ENCODE measurements around the gene CENPS. TPM values are rescaled to one million over a fixed set of nuclear protein-coding genes. Genes with fewer than 3 reads are reported as not detected.

Gene CENPS
- total RNA-seq, 1 experiment from 2014 or later = 19.0 TPM

GRCh38 chr1:10399444-10399941 lies 30.7 kb upstream of the CENPS start:
- TF ChIP-seq CTCF (IDR thresholded peaks at IDR 0.05; ENCODE audit: unreplicated experiment) = no peak
- ChIA-PET CTCF (interaction anchor here (0.6 to 2.8 kb wide), 7 partner anchors 11 to 448 kb away, joined by 3 to 25 read pairs (median 5); partner anchors contain the start of gene CENPS), POLR2A (interaction anchor here (0.6 to 3.2 kb wide), 17 partner anchors 11 to 613 kb away, joined by 3 to 85 read pairs (median 5); partner anchors contain the start of genes CENPS, KIF1B and PEX14)
- no peaks in the 10 kb centered on the region for H3K27me3 Mint-ChIP-seq (ENCODE audit: insufficient read depth, unreplicated experiment)
- H3K9me3 Mint-ChIP-seq (ENCODE audit: unreplicated experiment) = no peaks in the 10 kb centered on the region
- peaks cover 10% of the 10 kb centered on the region for H3K4me1 Mint-ChIP-seq (ENCODE audit: insufficient read depth, unreplicated experiment)
- H3K27ac Mint-ChIP-seq (ENCODE audit: low read depth, unreplicated experiment) = peak overlapping the region; percentile 44
- peaks cover 31% of the 10 kb centered on the region for H3K36me3 Mint-ChIP-seq (ENCODE audit: insufficient read depth, unreplicated experiment)
- no TSS peak for BruUV-seq (replicated peaks)
- intact Hi-C loops (cut with micrococcal nuclease) = no loop called here
- peak overlapping the region; percentile 93 for H3K4me3 Mint-ChIP-seq (ENCODE audit: unreplicated experiment)
- DNase-seq (ENCODE audit: unreplicated experiment) = peak; percentile 58

GRCh38 chr1:10400013-10400412 lies 30.2 kb upstream of the CENPS start:
- Mint-ChIP-seq H3K27ac (ENCODE audit: low read depth, unreplicated experiment) (peak overlapping the region; percentile 44), H3K36me3 (ENCODE audit: insufficient read depth, unreplicated experiment) (peaks cover 36% of the 10 kb centered on the region), H3K4me1 (ENCODE audit: insufficient read depth, unreplicated experiment) (peaks cover 10% of the 10 kb centered on the region), H3K9me3 (ENCODE audit: unreplicated experiment) (no peaks in the 10 kb centered on the region), H3K27me3 (ENCODE audit: insufficient read depth, unreplicated experiment) (no peaks in the 10 kb centered on the region), H3K4me3 (ENCODE audit: unreplicated experiment) (peak overlapping the region; percentile 93)
- ChIA-PET POLR2A (interaction anchor here (0.6 to 3.2 kb wide), 11 partner anchors 12 to 612 kb away, joined by 3 to 85 read pairs (median 5); partner anchors contain the start of genes CENPS and PEX14), CTCF (interaction anchor here (0.6 to 2.8 kb wide), 6 partner anchors 12 to 449 kb away, joined by 3 to 25 read pairs (median 6); partner anchors contain the start of gene CENPS)
- intact Hi-C loops (cut with micrococcal nuclease) = no loop called here
- no TSS peak for BruUV-seq (replicated peaks)
- TF ChIP-seq CTCF (IDR thresholded peaks at IDR 0.05; ENCODE audit: unreplicated experiment) = no peak
- no peak for DNase-seq (ENCODE audit: unreplicated experiment)

- no peak for DNase-seq (ENCODE audit: unreplicated experiment)
- H3K27ac Mint-ChIP-seq (ENCODE audit: low read depth, unreplicated experiment) = peak overlapping the region; percentile 44
- ChIA-PET POLR2A (interaction anchor here (0.6 to 3.2 kb wide), 5 partner anchors 13 to 458 kb away, joined by 3 to 85 read pairs (median 3); partner anchors contain the start of genes LZIC and NMNAT1), CTCF (interaction anchor here (0.7 to 2.8 kb wide), 4 partner anchors 21 to 679 kb away, joined by 3 to 25 read pairs (median 8); no protein-coding TSS in a partner anchor)
- intact Hi-C loops (cut with micrococcal nuclease) = no loop called here
- H3K4me3 Mint-ChIP-seq (ENCODE audit: unreplicated experiment) = no peak overlapping the region
- no TSS peak for BruUV-seq (replicated peaks)
- H3K4me1 Mint-ChIP-seq (ENCODE audit: insufficient read depth, unreplicated experiment) = peaks cover 10% of the 10 kb centered on the region
- no peaks in the 10 kb centered on the region for H3K27me3 Mint-ChIP-seq (ENCODE audit: insufficient read depth, unreplicated experiment)
- peaks cover 40% of the 10 kb centered on the region for H3K36me3 Mint-ChIP-seq (ENCODE audit: insufficient read depth, unreplicated experiment)
- no peaks in the 10 kb centered on the region for H3K9me3 Mint-ChIP-seq (ENCODE audit: unreplicated experiment)
- TF ChIP-seq CTCF (IDR thresholded peaks at IDR 0.05; ENCODE audit: unreplicated experiment) = no peak
Observed at GRCh38 chr1:10401281-10401680, 29.0 kb upstream of the CENPS start.

GRCh38 chr1:10402729-10403274 lies 27.4 kb upstream of the CENPS start:
- no peaks in the 10 kb centered on the region for H3K27me3 Mint-ChIP-seq (ENCODE audit: insufficient read depth, unreplicated experiment)
- H3K4me3 Mint-ChIP-seq (ENCODE audit: unreplicated experiment) = no peak overlapping the region
- no peak overlapping the region for H3K27ac Mint-ChIP-seq (ENCODE audit: low read depth, unreplicated experiment)
- no TSS peak for BruUV-seq (replicated peaks)
- peaks cover 53% of the 10 kb centered on the region for H3K36me3 Mint-ChIP-seq (ENCODE audit: insufficient read depth, unreplicated experiment)
- ChIA-PET POLR2A (no interaction called here), CTCF (interaction anchor here (0.7 to 1.0 kb wide), 2 partner anchors 27 to 452 kb away, joined by 3 read pairs; no protein-coding TSS in a partner anchor)
- DNase-seq (ENCODE audit: unreplicated experiment) = peak; percentile 29
- intact Hi-C loops (cut with micrococcal nuclease) = no loop called here
- H3K9me3 Mint-ChIP-seq (ENCODE audit: unreplicated experiment) = no peaks in the 10 kb centered on the region
- no peak for TF ChIP-seq CTCF (IDR thresholded peaks at IDR 0.05; ENCODE audit: unreplicated experiment)
- H3K4me1 Mint-ChIP-seq (ENCODE audit: insufficient read depth, unreplicated experiment) = peaks cover 10% of the 10 kb centered on the region
